H9 (cell line): ENCODE data around the gene TMEM185B. TPM values are rescaled to one million over a fixed set of nuclear protein-coding genes. Genes with fewer than 3 reads are reported as not detected.
"Not testable (repeated sequence)": the region's sequence is repeated elsewhere in the genome, so short reads cannot be mapped to it uniquely, and the experiment has no call there.

Source experiments
- DNase-seq: peaks from one replicate; pipeline ENCODE4 v3.0.0-alpha.2; 2017
- H2AFZ ChIP-seq: one replicate; pipeline ENCODE4 v1.6.1; 2013; ENCODE audit warnings: mild to moderate bottlenecking, low read length, control low read depth, moderate library complexity
- H2AK5ac ChIP-seq: 2 replicates; pipeline ENCODE4 v1.6.1; 2013; ENCODE audit warnings: low read length, control low read depth, mixed read lengths; ENCODE audit not compliant: insufficient read length
- H2BK120ac ChIP-seq: one replicate; pipeline ENCODE4 v1.6.1; 2013; ENCODE audit warnings: low read depth, mild to moderate bottlenecking, low read length, control low read depth, inconsistent platforms; ENCODE audit not compliant: poor library complexity, severe bottlenecking
- H2BK12ac ChIP-seq: 2 replicates; pipeline ENCODE4 v1.6.1; 2013; ENCODE audit warnings: low read length, control low read depth, mixed read lengths, low read depth; ENCODE audit not compliant: insufficient read length
- H2BK15ac ChIP-seq: 2 replicates; pipeline ENCODE4 v1.6.1; 2013; ENCODE audit warnings: low read depth, low read length, control low read depth
- H2BK20ac ChIP-seq: one replicate; pipeline ENCODE4 v1.6.1; 2013; ENCODE audit warnings: low read depth, mild to moderate bottlenecking, low read length, control low read depth, inconsistent platforms; ENCODE audit not compliant: poor library complexity, severe bottlenecking
- H2BK5ac ChIP-seq: 2 replicates; pipeline ENCODE4 v1.6.1; 2013; ENCODE audit warnings: low read length, control low read depth, mixed read lengths; ENCODE audit not compliant: insufficient read length
- H3K14ac ChIP-seq: 2 replicates; pipeline ENCODE4 v1.6.1; 2013; ENCODE audit warnings: low read length, control low read depth; ENCODE audit not compliant: insufficient read depth
- H3K18ac ChIP-seq: 2 replicates; pipeline ENCODE4 v1.6.1; 2013; ENCODE audit warnings: low read depth, mild to moderate bottlenecking, mixed read lengths, low read length, control low read depth; ENCODE audit not compliant: insufficient read length
- H3K23ac ChIP-seq: 2 replicates; pipeline ENCODE4 v1.6.1; 2013; ENCODE audit warnings: low read length, control low read depth, mixed read lengths, low read depth; ENCODE audit not compliant: insufficient read length
- H3K23me2 ChIP-seq: 2 replicates; pipeline ENCODE4 v1.6.1; 2013; ENCODE audit warnings: low read depth, mild to moderate bottlenecking, mixed read lengths, low read length, control low read depth; ENCODE audit not compliant: insufficient read length, poor library complexity, severe bottlenecking
- H3K27ac ChIP-seq: 2 replicates; pipeline ENCODE4 v1.5.1; 2013; ENCODE audit warnings: low read length, control low read depth, mixed read lengths, low read depth; ENCODE audit not compliant: insufficient read length
- H3K27me3 ChIP-seq: 2 replicates; pipeline ENCODE4 v1.6.1; 2013; ENCODE audit warnings: low read length, control low read depth, inconsistent platforms; ENCODE audit not compliant: insufficient read depth
- H3K4ac ChIP-seq: 2 replicates; pipeline ENCODE4 v1.6.1; 2013; ENCODE audit warnings: low read depth, mild to moderate bottlenecking, control low read depth, inconsistent platforms, low read length, moderate library complexity
- H3K4me1 ChIP-seq: 2 replicates; pipeline ENCODE4 v1.6.1; 2013; ENCODE audit warnings: low read length, control low read depth, inconsistent platforms; ENCODE audit not compliant: insufficient read depth
- H3K4me2 ChIP-seq: 2 replicates; pipeline ENCODE4 v1.6.1; 2013; ENCODE audit warnings: low read length, control low read depth, mixed read lengths; ENCODE audit not compliant: insufficient read length, insufficient read depth
- H3K56ac ChIP-seq: 2 replicates; pipeline ENCODE4 v1.6.1; 2013; ENCODE audit warnings: low read depth, mild to moderate bottlenecking, mixed read lengths, low read length, control low read depth; ENCODE audit not compliant: insufficient read length
- H3K79me1 ChIP-seq: 2 replicates; pipeline ENCODE4 v1.6.1; 2013; ENCODE audit warnings: low read depth, mild to moderate bottlenecking, moderate library complexity, low read length, control low read depth, inconsistent platforms; ENCODE audit not compliant: insufficient read depth, poor library complexity, severe bottlenecking
- H3K79me2 ChIP-seq: 2 replicates; pipeline ENCODE4 v1.6.1; 2013; ENCODE audit warnings: low read length, control low read depth, inconsistent platforms; ENCODE audit not compliant: insufficient read depth
- H3K9ac ChIP-seq: 2 replicates; pipeline ENCODE4 v1.6.1; 2013; ENCODE audit warnings: low read length, control low read depth, mixed read lengths; ENCODE audit not compliant: insufficient read length; ENCODE audit errors: extremely low read depth
- H3K9me3 ChIP-seq: one replicate; pipeline ENCODE4 v1.6.1; 2013; ENCODE audit warnings: low read depth, low read length, inconsistent platforms; ENCODE audit not compliant: control insufficient read depth
- H3T11ph ChIP-seq: one replicate; pipeline ENCODE4 v1.6.1; 2013; ENCODE audit warnings: mild to moderate bottlenecking, low read length, control low read depth, inconsistent platforms
- H4K20me1 ChIP-seq: one replicate; pipeline ENCODE4 v1.6.1; 2013; ENCODE audit not compliant: control insufficient read depth, insufficient read length, insufficient read depth
- H4K5ac ChIP-seq: 2 replicates; pipeline ENCODE4 v1.6.1; 2013; ENCODE audit warnings: low read depth, mild to moderate bottlenecking, mixed read lengths, low read length, control low read depth; ENCODE audit not compliant: insufficient read length
- H4K8ac ChIP-seq: replicated peaks from 2 replicates; pipeline ENCODE4 v1.6.1; 2013; ENCODE audit warnings: low read length, control low read depth, mixed read lengths, low read depth; ENCODE audit not compliant: insufficient read length
- H4K91ac ChIP-seq: 2 replicates; pipeline ENCODE4 v1.6.1; 2013; ENCODE audit warnings: low read depth, mild to moderate bottlenecking, moderate library complexity, mixed read lengths, low read length, control low read depth; ENCODE audit not compliant: insufficient read length
- H3K27ac Mint-ChIP-seq, 3 experiments: 2 replicates in 2 of 3; 3 replicates in 1 of 3; pipeline ENCODE4 v1.8.0; 2020 to 2021; ENCODE audit warnings: mixed read lengths in 3 of 3, mild to moderate bottlenecking in 1 of 3, moderate library complexity in 1 of 3
- H3K27me3 Mint-ChIP-seq: 2 replicates; pipeline ENCODE4 v1.8.0; 2021; ENCODE audit warnings: low read depth, mild to moderate bottlenecking, moderate library complexity, mixed read lengths
- H3K36me3 Mint-ChIP-seq, 3 experiments: 2 replicates in 2 of 3; 3 replicates in 1 of 3; pipeline ENCODE4 v1.8.0; 2020 to 2021; ENCODE audit warnings: low read depth in 3 of 3, mixed read lengths in 3 of 3; ENCODE audit not compliant: insufficient read depth in 1 of 3
- H3K4me1 Mint-ChIP-seq, 2 experiments: 2 replicates each; pipeline ENCODE4 v1.8.0; 2020; ENCODE audit warnings: mixed read lengths in 2 of 2
- H3K4me3 Mint-ChIP-seq, 2 experiments: 2 replicates in 1 of 2; 3 replicates in 1 of 2; pipeline ENCODE4 v1.8.0; 2020 to 2021; ENCODE audit warnings: mild to moderate bottlenecking in 2 of 2, mixed read lengths in 2 of 2, moderate library complexity in 1 of 2
- H3K9me3 Mint-ChIP-seq, 2 experiments: 2 replicates in 1 of 2; 3 replicates in 1 of 2; pipeline ENCODE4 v1.8.0; 2020; ENCODE audit warnings: mild to moderate bottlenecking in 2 of 2, mixed read lengths in 2 of 2, moderate library complexity in 1 of 2
- WGBS: extraction: QIAGEN DNeasy Blood & Tissue Kit; methylation state at CpG from one replicate; pipeline ENCODE4 v1.1.7; 2013; ENCODE audit warnings: missing lambda C conversion rate, low lambda C conversion rate, mixed read lengths; ENCODE audit not compliant: insufficient read length; ENCODE audit errors: extremely low coverage; 5-methylcytosine and 5-hydroxymethylcytosine counted together
- total RNA-seq: library from RNA; stranded (reverse); gene quantifications from 2 replicates; pipeline ENCODE4 v1.2.1, GENCODE V29; 2021
- TF ChIP-seq, protein P1 (sequence below): fragments of 200-600 bp; sonication (generic); conservative IDR thresholded peaks from 3 replicates; pipeline ENCODE4 v1.8.0; 2021; ENCODE audit warnings: antibody characterized with exemption, mild to moderate bottlenecking

Gene TMEM185B
- total RNA-seq, 1 experiment from 2014 or later: 29.0 TPM

DNA sequence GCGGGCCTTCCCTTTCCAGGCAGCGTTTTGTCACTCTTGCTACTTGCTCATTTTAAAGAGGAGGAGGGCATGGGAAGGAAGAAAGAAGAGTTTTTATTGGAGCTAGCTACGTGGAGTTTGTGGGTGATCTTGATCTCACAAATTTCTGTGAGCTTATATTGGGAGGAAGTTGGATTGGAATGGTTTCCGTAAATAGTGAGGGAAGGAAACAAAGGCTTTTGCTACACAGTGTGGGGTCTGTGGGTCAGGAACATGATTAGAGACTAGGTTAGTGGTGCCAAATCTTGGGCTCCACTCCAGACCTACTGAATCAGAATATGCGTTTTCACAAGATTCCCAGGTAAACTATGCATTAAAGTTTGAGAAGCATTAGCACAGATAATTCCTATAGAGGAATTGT, 37.5 kb upstream of the TMEM185B start:
- H3K4me2 ChIP-seq: no peak overlapping the region
- H3K79me1 ChIP-seq: no peaks in the 10 kb centered on the region
- H3K23ac ChIP-seq: no peak overlapping the region
- no peak overlapping the region for H4K91ac ChIP-seq
- Mint-ChIP-seq H3K4me1 (peaks cover 17 to 18% of the 10 kb centered on the region in 2 experiments), H3K4me3 (no peak overlapping the region), H3K36me3 (peaks cover 9 to 13% (median 11%) of the 10 kb centered on the region in 3 experiments), H3K27ac (no peak overlapping the region), H3K27me3 (no peaks in the 10 kb centered on the region; the same call in 1 of the 2 replicates), H3K9me3 (peaks cover 6 to 15% of the 10 kb centered on the region in 2 experiments)
- no peak overlapping the region for H3K27ac ChIP-seq
- H2BK15ac ChIP-seq: no peak overlapping the region
- no peak overlapping the region for H2BK120ac ChIP-seq
- H4K5ac ChIP-seq: no peak overlapping the region
- no peaks in the 10 kb centered on the region for H3K79me2 ChIP-seq
- no peak overlapping the region for H3K4ac ChIP-seq
- no peak overlapping the region for H3K9ac ChIP-seq
- H2BK20ac ChIP-seq: no peak overlapping the region
- H4K20me1 ChIP-seq: no peaks in the 10 kb centered on the region
- H2AFZ ChIP-seq: no peak overlapping the region
- no peak overlapping the region for H2AK5ac ChIP-seq
- TF ChIP-seq, protein P1, sequence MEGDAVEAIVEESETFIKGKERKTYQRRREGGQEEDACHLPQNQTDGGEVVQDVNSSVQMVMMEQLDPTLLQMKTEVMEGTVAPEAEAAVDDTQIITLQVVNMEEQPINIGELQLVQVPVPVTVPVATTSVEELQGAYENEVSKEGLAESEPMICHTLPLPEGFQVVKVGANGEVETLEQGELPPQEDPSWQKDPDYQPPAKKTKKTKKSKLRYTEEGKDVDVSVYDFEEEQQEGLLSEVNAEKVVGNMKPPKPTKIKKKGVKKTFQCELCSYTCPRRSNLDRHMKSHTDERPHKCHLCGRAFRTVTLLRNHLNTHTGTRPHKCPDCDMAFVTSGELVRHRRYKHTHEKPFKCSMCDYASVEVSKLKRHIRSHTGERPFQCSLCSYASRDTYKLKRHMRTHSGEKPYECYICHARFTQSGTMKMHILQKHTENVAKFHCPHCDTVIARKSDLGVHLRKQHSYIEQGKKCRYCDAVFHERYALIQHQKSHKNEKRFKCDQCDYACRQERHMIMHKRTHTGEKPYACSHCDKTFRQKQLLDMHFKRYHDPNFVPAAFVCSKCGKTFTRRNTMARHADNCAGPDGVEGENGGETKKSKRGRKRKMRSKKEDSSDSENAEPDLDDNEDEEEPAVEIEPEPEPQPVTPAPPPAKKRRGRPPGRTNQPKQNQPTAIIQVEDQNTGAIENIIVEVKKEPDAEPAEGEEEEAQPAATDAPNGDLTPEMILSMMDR: no peak
- no peaks in the 10 kb centered on the region for H3K23me2 ChIP-seq
- no peak overlapping the region for H2BK5ac ChIP-seq
- no peak overlapping the region for H4K8ac ChIP-seq
- H3K9me3 ChIP-seq: no peaks in the 10 kb centered on the region
- DNase-seq: no peak
- no peak overlapping the region for H2BK12ac ChIP-seq
- no peak overlapping the region for H3K18ac ChIP-seq
- no peaks in the 10 kb centered on the region; the same call in 1 of the 2 replicates for H3K27me3 ChIP-seq
- H3K56ac ChIP-seq: no peak overlapping the region
- no peak overlapping the region for H3K14ac ChIP-seq
- WGBS: no CpG with 5 or more reads among the region's 5 CpGs
- no peak overlapping the region for H3T11ph ChIP-seq
- no peaks in the 10 kb centered on the region for H3K4me1 ChIP-seq

DNA sequence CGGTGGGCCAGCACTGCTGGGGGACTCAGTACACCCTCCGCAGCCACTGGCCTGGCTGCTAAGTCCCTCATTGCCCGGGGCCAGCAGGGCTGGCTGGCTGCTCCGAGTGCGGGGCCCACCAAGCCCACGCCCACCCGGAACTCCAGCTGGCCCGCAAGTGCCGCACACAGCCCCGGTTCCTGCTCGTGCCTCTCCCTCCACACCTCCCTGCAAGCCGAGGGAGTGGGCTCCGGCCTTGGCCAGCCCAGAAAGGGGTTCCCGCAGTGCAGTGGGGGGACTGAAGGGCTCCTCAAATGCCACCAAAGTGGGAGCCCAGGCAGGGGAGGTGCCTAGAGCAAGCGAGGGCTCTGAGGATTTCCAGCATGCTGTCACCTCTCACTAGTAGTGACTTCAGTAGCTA, 36.7 kb upstream of the TMEM185B start:
- not testable (repeated sequence) for H3K4me2 ChIP-seq, H3T11ph ChIP-seq, H2BK12ac ChIP-seq, H3K14ac ChIP-seq, H4K8ac ChIP-seq, H3K27me3 ChIP-seq, H3K79me2 ChIP-seq, H3K4me1 ChIP-seq, H2BK15ac ChIP-seq, H2BK120ac ChIP-seq, H3K79me1 ChIP-seq, H2AK5ac ChIP-seq, H3K4ac ChIP-seq, H3K9ac ChIP-seq, H4K91ac ChIP-seq, H3K9me3 ChIP-seq, H2BK5ac ChIP-seq, H4K5ac ChIP-seq, H3K27me3 Mint-ChIP-seq, H4K20me1 ChIP-seq, DNase-seq, H3K56ac ChIP-seq, H2AFZ ChIP-seq, H2BK20ac ChIP-seq, H3K18ac ChIP-seq, H3K27ac Mint-ChIP-seq, H3K4me3 Mint-ChIP-seq, H3K23me2 ChIP-seq, H3K23ac ChIP-seq, H3K27ac ChIP-seq
- peaks cover 6 to 15% of the 10 kb centered on the region in 2 experiments for H3K9me3 Mint-ChIP-seq
- WGBS: no CpG with 5 or more reads among the region's 15 CpGs
- H3K36me3 Mint-ChIP-seq: peaks cover 9 to 14% (median 11%) of the 10 kb centered on the region in 3 experiments
- H3K4me1 Mint-ChIP-seq: peaks cover 16 to 18% of the 10 kb centered on the region in 2 experiments
